CD4-positive, alpha-beta T cell (primary cell): Measurements from ENCODE around the gene XRCC2. TPM values are rescaled to one million over a fixed set of nuclear protein-coding genes. Genes with fewer than 3 reads are reported as not detected.

ENCODE experiments used
- ATAC-seq: fragments of 200-7000 bp; cut with Tn5 transposase; one replicate; pipeline ENCODE4 v1.10.0; 2022; ENCODE audit warnings: mild to moderate bottlenecking; ENCODE audit not compliant: poor library complexity
- CTCF ChIA-PET: fragments of 350-600 bp; sonication (Branson Sonifier 250); formaldehyde crosslinking; loops from one replicate; lab custom pipeline; 2021; ENCODE audit warnings: antibody characterized with exemption, inconsistent platforms; lab: Charles Lee
- POLR2A ChIA-PET: fragments of 350-600 bp; sonication (Branson Sonifier 250); formaldehyde crosslinking; loops from one replicate; lab custom pipeline; 2021; ENCODE audit warnings: antibody characterized with exemption, inconsistent platforms; lab: Charles Lee
- DNase-seq, 14 experiments: peaks; one replicate each; pipeline ENCODE4 v3.0.0-alpha.2; 2013 to 2020; ENCODE audit warnings: mixed read lengths in 2 of 14
- H3K27ac ChIP-seq, 2 donors: one replicate each; pipeline versions ENCODE4 v1.5.1 to v1.7.0; 2013; ENCODE audit warnings: low read length in 2 of 2, low read depth in 1 of 2, mild to moderate bottlenecking in 1 of 2
- H3K27me3 ChIP-seq, 2 experiments: 1 replicate in 1 of 2; 2 replicates in 1 of 2; pipeline versions ENCODE4 v1.6.1 to v1.7.0; 2013; ENCODE audit warnings: low read length in 2 of 2, control low read depth in 1 of 2, mild to moderate bottlenecking in 1 of 2, moderate library complexity in 1 of 2; ENCODE audit not compliant: insufficient read depth in 2 of 2, control insufficient read depth in 1 of 2
- H3K36me3 ChIP-seq: one replicate; pipeline ENCODE4 v1.6.1; 2013; ENCODE audit warnings: low read length, control low read depth; ENCODE audit not compliant: insufficient read depth
- H3K4me1 ChIP-seq: one replicate; pipeline ENCODE4 v1.6.1; 2013; ENCODE audit warnings: low read length, control low read depth; ENCODE audit not compliant: insufficient read depth
- H3K4me3 ChIP-seq: one replicate; pipeline ENCODE4 v1.5.1; 2013; ENCODE audit warnings: mild to moderate bottlenecking, low read length, moderate library complexity
- H3K9me3 ChIP-seq, 2 experiments: 1 replicate in 1 of 2; 2 replicates in 1 of 2; pipeline versions ENCODE4 v1.6.1 to v1.7.0; 2013; ENCODE audit warnings: low read length in 2 of 2, mild to moderate bottlenecking in 2 of 2, control low read depth in 1 of 2, moderate library complexity in 1 of 2; ENCODE audit not compliant: control insufficient read depth in 1 of 2, insufficient read depth in 1 of 2
- H3K27ac Mint-ChIP-seq: one replicate; pipeline ENCODE4 v1.8.0; 2020; ENCODE audit warnings: mixed read lengths
- H3K27me3 Mint-ChIP-seq: one replicate; pipeline ENCODE4 v1.8.0; 2021; ENCODE audit warnings: mixed read lengths
- H3K36me3 Mint-ChIP-seq: one replicate; pipeline ENCODE4 v1.8.0; 2021; ENCODE audit warnings: low read depth, mixed read lengths
- H3K4me1 Mint-ChIP-seq: one replicate; pipeline ENCODE4 v1.8.0; 2021; ENCODE audit warnings: low read depth, mixed read lengths
- H3K4me3 Mint-ChIP-seq: one replicate; pipeline ENCODE4 v1.8.0; 2020; ENCODE audit warnings: mild to moderate bottlenecking, mixed read lengths
- H3K9me3 Mint-ChIP-seq: one replicate; pipeline ENCODE4 v1.8.0; 2020; ENCODE audit warnings: mixed read lengths
- CTCF ChIP-seq: fragments of 200-600 bp; IDR thresholded peaks from one replicate; pipeline ENCODE4 v1.8.0; 2022; ENCODE audit warnings: antibody characterized with exemption, mild to moderate bottlenecking
- intact Hi-C, 2 experiments: fragments of 100-400 bp; cut with DNase I in 1 of 2; cut with micrococcal nuclease in 1 of 2; formaldehyde crosslinking; loops; one replicate each; pipeline versions ENCODE4 v1.15.1 to v1.9.0; 2023 to 2025; cut with DNase I, micrococcal nuclease
- total RNA-seq, 174 experiments: library from RNA in 2 of 174; stranded (reverse) in 2 of 174; gene quantifications; one replicate each; pipeline ENCODE4 v1.2.3 and lab custom pipeline; 2021 to 2026

The XRCC2 gene
- total RNA-seq, 2 experiments from 2014 or later = 0.25 to 0.41 TPM

DNA sequence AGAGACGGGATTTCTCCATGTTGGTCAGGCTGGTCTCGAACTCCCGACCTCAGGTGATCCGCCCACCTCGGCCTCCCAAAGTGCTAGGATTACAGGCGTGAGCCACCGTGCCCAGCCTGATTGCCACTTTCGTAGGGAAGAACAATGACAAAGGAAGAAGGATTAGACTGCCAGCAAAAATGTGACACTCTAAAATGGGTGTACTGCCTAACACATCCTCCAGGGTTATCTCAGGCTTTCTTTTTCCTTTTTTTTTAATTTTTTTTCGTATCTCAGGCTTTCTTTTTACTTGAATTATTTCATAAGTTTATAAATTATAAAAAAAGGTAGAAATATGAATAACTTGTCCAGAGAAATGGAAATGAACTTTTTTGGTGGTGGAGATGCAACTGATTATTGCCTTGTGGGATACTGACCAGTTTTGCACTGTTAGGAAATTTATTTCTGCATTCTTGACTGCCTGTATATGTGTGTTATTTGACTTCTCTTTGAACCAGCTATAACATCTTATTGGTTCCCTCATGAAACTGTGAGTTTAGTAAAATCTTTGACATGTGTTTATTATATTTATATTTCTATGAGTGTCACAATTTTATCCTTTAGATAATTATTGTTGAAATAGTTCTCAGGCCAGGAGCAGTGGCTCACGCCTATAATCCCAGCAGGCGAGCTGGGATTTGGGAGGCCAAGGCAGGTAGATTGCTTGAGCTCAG lies 56.8 kb downstream of the XRCC2 start:
- POLR2A ChIA-PET = no interaction called here
- H3K36me3 ChIP-seq = no peaks in the 10 kb centered on the region
- H3K9me3 Mint-ChIP-seq = no peaks in the 10 kb centered on the region
- no peaks in the 10 kb centered on the region for H3K9me3 ChIP-seq
- no peaks in the 10 kb centered on the region for H3K27me3 Mint-ChIP-seq
- H3K27ac Mint-ChIP-seq = no peak overlapping the region
- TF ChIP-seq CTCF = no peak
- H3K4me3 ChIP-seq = no peak overlapping the region
- no peaks in the 10 kb centered on the region for H3K4me1 ChIP-seq
- H3K27ac ChIP-seq = no peak overlapping the region
- no peak overlapping the region for H3K4me3 Mint-ChIP-seq
- intact Hi-C loops = no loop called here
- CTCF ChIA-PET = interaction anchor here (0.7 kb wide), 1 partner anchor 480 kb away, joined by 3 read pairs; no protein-coding TSS in a partner anchor
- DNase-seq (no peak), ATAC-seq (no peak)
- no peaks in the 10 kb centered on the region for H3K36me3 Mint-ChIP-seq
- no peaks in the 10 kb centered on the region for H3K4me1 Mint-ChIP-seq
- no peaks in the 10 kb centered on the region for H3K27me3 ChIP-seq

DNA sequence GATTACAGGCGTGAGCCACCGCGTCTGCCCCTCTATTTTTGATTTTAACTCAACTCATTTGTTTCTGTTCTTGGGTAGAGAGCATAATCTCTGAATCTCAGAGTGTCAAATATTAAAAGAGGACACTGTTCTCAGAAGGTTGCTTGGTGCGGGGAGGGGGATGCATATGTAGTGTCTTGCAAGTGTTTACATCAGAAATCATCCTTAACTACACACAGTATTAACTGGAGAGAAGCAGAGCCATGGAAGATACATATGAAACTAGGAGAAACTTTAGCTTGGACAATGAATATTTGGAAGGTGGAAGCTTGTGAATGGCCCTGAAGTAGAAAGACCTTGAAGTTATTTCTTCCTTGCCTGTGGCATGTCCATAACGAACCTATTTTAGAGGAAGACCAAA lies 57.5 kb downstream of the XRCC2 start:
- no peaks in the 10 kb centered on the region for H3K4me1 ChIP-seq
- H3K4me3 ChIP-seq = no peak overlapping the region
- no peaks in the 10 kb centered on the region for H3K9me3 ChIP-seq
- H3K27ac ChIP-seq = no peak overlapping the region
- no peaks in the 10 kb centered on the region for H3K9me3 Mint-ChIP-seq
- TF ChIP-seq CTCF = no peak
- H3K27me3 ChIP-seq = no peaks in the 10 kb centered on the region
- POLR2A ChIA-PET = no interaction called here
- H3K36me3 Mint-ChIP-seq = no peaks in the 10 kb centered on the region
- intact Hi-C loops = no loop called here
- no peaks in the 10 kb centered on the region for H3K27me3 Mint-ChIP-seq
- no peak overlapping the region for H3K27ac Mint-ChIP-seq
- DNase-seq = no peak
- ATAC-seq = no peak
- CTCF ChIA-PET = no interaction called here
- no peak overlapping the region for H3K4me3 Mint-ChIP-seq
- no peaks in the 10 kb centered on the region for H3K4me1 Mint-ChIP-seq
- H3K36me3 ChIP-seq = no peaks in the 10 kb centered on the region

DNA sequence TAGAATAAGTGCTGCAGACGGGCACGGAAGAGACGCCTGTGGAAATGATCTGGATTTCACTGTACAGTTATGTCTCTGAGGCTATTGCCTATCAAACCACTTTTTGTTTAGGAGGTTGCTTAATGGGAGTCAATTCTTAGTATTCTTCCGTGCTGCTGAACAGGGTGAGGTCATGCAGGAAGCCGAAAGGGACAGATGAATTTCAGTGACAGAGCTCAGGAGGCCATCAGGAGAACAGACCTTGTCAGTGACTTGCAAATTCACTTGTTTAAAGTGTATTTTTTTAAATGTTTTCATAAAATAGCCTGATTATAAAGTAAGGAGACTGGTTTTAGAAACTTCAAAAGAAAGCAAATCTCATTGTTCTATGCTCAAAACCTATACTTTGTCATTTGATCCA lies 58.9 kb downstream of the XRCC2 start:
- no peaks in the 10 kb centered on the region for H3K27me3 Mint-ChIP-seq
- intact Hi-C loops = no loop called here
- ChIA-PET POLR2A (no interaction called here), CTCF (no interaction called here)
- H3K4me3 Mint-ChIP-seq = no peak overlapping the region
- TF ChIP-seq CTCF = no peak
- no peak overlapping the region for H3K27ac Mint-ChIP-seq
- H3K4me1 ChIP-seq = no peaks in the 10 kb centered on the region
- no peaks in the 10 kb centered on the region for H3K27me3 ChIP-seq
- no peaks in the 10 kb centered on the region for H3K36me3 Mint-ChIP-seq
- H3K36me3 ChIP-seq = no peaks in the 10 kb centered on the region
- H3K27ac ChIP-seq = no peak overlapping the region
- peaks cover 4% of the 10 kb centered on the region for H3K9me3 Mint-ChIP-seq
- no peak for DNase-seq
- H3K9me3 ChIP-seq = no peaks in the 10 kb centered on the region
- H3K4me3 ChIP-seq = no peak overlapping the region
- ATAC-seq = no peak
- no peaks in the 10 kb centered on the region for H3K4me1 Mint-ChIP-seq
